NCI-H1436 (cell line): Measurements from ENCODE around the gene DAB2IP.
"Not testable (repeated sequence)": the region's sequence is repeated elsewhere in the genome, so short reads cannot be mapped to it uniquely, and the experiment has no call there.

Experiments used
- DNase-seq: peaks from one replicate; lab custom pipeline; 2025; lab: John Stamatoyannopoulos, UW

Gene DAB2IP

DNA sequence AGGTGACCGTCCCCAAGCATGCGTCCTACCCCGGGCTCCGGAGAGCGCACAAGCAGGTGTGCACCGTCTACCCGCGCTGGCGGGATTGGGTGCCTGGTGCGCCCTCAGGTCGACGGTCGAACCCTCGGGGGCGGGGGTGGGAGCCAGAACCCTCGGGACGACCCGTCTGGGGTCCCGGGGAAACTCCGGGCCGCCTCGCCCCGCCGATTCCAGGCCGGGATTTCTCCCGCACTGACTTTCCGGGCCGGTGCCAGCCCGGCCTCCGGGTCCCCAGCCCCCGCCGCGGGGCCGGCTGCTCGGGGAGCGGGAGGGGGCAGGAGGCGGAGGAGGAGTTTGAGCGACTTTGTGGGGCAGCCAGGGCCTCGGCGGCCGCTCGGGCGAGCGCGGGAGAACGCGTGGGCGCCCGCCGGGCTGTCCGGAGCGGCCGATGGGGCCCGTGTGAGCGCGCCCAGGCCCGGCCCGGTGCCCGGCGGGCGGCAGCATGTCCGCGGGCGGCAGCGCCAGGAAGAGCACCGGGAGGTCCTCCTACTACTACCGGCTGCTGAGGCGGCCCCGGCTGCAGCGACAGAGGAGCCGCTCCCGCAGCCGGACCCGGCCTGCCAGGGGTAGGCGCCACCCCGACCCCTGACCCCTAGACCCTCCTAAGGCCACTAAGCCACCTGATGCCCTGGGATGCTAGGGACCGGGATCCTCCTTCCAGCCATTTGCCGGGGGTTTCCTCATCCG lies at the start of gene DAB2IP:
Gene DAB2IP, plus strand, starts transcription at position 340 of the 726 bp plus-strand sequence. Its CDS starts 142 bp downstream, at position 482.
- peak; percentile 10 for DNase-seq

- DNase-seq = no peak
Measured at GRCh38 chr9:121603028-121603427, 48.4 kb upstream of the DAB2IP start.

DNA sequence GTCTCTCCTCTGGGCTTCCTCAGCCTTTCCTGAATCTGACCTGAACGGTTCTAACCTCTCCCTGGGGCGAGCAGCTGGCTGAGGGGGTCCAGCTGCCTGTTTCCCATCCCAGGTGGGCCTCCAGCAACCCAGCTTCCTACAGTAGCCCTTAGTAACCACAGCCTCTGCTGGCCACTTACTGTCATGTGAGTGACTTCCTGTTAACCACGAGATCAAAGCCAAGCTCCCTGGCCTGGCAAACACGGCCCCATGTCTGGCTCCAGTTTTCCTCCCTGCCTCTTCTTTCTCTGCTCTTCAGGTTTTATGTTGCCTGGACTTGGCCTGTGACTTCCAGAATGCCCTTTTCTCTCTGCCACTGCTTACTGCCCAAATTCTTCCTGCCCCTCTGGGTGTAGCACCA lies 47.2 kb upstream of the DAB2IP start:
- DNase-seq = no peak

DNA sequence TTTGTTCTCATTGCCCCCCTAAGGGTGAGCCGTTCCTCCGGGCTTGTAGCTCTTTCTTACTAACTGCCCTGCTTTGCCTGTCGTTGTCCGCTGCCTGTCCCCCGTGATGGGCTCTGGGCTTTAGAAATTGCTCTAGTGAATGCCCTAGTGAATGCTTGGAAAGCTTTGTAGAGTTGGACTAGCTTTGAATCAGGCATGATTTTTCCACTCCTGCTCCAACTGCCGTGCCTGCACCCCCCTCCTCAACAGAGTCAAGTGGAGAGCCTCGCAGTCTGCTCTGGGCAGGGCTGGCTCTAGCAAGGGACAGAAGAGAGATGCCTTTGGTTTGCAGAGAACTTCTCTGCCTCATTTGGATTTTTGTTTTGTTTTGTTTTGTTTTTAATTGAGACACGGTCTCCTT lies 46.8 kb upstream of the DAB2IP start:
- DNase-seq = no peak

DNA sequence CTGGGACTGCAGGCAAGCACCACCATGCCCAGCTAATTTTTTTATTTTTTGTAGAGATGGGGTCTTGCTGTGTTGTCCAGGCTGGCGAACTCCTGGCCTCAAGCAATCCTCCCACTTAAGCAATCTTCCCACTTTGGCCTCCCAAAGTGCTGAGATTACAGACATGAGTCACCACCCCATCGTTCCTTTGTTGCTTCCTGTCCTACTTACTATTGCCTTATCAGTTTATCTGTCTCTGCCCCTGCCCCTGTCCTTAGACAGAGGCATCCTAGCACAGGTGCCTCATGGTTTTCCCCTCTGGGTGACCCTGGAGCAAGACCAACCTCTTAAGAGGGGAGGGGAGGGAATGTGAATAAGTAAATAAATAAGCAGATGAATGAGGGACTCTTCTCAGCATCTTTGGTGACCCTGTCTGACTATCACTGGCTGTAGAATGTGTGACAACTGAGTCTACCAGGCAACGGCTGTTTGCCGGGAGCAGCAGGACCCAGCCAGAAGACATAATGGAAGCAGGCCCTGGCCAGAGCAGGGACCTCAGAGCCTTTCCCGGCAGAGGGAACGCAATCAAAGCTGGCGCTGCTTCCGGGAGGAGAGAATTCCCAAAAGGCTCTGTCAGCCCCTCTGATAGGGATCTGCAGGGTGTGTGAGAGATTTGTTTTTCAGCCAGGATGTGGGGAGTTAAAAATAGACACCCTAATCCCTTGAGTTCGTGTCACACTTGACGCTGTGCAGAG lies 43.8 kb upstream of the DAB2IP start:
- DNase-seq = no peak

- DNase-seq = no peak
Measured at GRCh38 chr9:121608168-121608853, 43.1 kb upstream of the DAB2IP start.

DNA sequence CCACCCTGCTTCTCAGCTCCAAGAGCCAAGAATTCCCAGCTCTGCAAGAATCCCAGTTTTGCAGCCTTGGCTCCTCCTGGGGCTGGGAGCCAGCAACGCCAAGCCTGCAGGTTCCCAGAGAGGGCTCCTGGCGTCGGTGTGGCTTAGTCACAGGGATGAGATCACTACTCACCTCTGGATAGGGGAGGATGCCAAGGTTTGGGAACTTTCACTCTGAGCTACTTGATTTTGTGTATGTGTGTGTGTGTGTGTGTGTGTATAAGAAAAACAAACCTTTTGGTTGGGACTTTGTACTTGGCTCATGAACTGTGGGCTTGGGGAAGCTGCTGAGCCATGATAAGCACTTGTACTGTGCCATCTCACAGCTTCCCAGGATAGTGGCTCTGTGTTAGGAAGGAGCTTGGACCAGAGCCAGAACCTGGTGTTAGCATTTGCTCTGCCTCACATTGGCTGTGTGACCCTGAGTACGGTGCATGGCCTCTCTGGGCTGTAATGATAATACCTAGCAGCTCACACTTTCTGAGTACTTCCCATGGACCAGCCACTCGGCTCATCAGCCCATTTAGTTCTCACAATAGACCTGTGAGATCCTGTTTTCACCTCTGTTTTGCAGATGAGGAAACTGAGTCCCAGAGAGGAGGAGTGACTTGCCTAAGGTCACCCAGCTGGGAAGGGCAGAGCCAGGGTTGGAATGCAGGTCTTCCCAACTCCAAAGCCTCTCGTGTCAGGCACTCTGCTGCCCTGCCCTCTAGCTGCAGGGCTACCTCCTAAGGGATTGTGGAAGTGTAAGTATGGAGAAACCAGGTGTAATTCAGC lies 41.4 kb upstream of the DAB2IP start:
- no peak for DNase-seq

- DNase-seq = no peak
Measured at GRCh38 chr9:121610638-121610953, 40.8 kb upstream of the DAB2IP start.

GRCh38 chr9:121612511-121612998 lies 38.9 kb upstream of the DAB2IP start:
- DNase-seq = no peak

GRCh38 chr9:121613009-121613752 lies 38.3 kb upstream of the DAB2IP start:
- DNase-seq = no peak

- DNase-seq = no peak
Measured at GRCh38 chr9:121616123-121616755, 35.2 kb upstream of the DAB2IP start.

- DNase-seq = no peak
Measured at GRCh38 chr9:121618504-121618903, 32.9 kb upstream of the DAB2IP start.

DNA sequence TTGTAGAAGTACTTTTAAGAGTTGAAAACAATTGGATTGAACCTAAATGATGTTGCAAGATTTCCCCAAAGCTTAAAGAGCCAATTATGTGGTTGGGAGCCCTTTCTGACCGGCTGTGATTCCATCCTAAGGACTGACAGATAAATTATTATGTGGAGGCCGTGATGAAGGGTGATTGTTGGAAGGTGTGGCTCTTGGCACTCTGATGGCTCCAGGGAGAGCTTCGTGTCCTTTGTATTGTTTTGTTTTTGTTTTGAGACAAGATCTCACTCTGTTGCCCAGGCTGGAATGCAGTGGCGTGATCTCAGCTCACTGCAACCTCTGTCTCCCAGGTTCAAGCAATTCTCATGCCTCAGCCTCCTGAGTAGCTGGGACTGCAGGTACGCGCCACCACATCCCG lies 32.5 kb upstream of the DAB2IP start:
- not testable (repeated sequence) for DNase-seq

- no peak for DNase-seq
Measured at GRCh38 chr9:121619545-121620324, 31.7 kb upstream of the DAB2IP start.

DNA sequence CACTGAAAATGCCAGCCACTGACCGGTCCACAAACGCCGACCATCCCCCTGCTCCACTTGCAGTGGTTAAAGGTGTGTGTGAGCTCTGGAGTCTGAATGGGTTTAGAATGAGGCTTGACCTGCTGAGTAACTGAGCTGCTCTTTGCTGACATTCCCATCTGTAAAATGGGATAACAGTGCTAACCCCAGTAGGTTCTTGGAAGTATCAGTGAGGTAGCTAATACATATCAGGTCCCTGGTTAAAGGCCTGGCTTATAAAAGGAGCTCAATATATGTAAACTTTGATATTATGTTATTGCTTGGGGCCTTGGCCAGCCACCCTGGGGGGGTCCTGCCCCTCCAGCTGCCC lies 31.1 kb upstream of the DAB2IP start:
- no peak for DNase-seq

DNA sequence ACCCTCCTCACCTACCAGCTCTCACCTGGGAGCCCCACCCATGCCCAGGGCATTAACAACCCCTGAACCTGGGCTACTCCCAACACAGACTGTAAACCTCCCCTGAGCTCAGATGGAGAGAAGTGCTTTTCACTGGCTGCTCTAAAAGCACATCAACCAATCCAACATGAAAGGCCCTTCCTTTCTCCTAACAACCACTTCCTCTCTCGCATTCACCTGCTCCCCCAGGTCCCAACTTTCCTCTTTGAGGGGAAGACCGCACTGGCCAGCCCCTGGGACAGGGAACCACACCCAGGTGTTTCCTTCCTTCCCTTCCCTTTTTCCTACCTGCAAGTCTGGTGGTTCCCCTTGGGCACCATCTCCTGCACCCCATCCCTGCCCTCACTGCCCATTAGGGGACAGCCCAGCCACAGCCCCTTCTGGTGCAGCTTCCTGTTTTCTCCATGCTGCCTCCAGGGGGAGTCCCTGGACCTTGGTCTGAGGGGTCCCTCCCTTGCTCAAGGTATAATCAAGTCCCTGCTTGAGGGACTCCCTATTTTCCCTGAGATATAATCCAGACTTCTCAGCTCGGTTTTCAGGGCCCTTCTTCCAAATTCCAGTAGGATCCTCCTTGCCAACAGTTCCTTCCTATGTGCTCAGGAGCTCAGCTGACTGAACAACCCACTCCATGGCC lies 30.5 kb upstream of the DAB2IP start:
- DNase-seq = no peak

DNA sequence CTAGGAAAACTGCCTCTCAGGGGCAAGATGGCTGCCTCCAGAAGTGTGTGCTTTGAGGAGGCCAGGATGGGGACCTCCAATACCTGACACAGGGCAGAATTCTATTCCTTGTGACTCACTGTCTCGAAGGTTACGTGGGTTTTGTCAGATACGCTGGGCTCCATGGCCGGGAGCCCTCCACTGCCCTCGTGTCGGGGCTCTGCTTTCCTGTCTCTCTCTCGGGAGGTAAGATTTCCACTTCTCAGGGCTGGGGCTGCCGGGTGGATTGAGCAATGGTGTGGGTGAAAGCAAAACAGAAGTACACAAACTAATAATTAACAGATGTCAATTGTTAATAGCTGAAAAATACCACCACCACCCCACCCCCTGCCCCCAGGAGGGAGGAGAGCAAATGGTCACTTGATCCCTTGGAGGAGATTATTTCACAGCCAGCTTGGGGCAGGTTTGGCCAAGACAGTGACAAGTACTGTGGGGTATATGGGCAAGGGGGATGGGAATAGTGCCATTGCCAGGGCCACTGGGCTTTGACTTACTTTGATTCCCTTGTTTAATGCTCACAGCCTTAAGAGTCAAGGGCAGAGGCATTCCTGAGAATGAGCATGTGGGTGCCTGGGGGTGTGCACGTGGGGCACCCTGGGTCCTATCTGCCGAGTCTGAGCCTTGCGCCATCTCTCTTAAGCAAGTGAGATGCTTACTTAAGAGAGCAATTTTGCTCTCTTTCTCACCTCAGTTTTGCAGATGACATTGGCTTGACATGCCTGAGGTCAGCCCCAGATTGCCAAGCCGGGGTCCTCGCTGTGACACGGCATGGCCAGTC lies 28.8 kb upstream of the DAB2IP start:
- no peak for DNase-seq

- not testable (repeated sequence) for DNase-seq
Measured at GRCh38 chr9:121623430-121623829, 28.0 kb upstream of the DAB2IP start.

GRCh38 chr9:121625590-121625989 lies 25.8 kb upstream of the DAB2IP start:
- no peak for DNase-seq
